22Rv1 (cell line): ENCODE results near the gene GPC6.

ENCODE experiments used
- ZFX ChIP-seq: fragments of 450-650 bp; IDR thresholded peaks from 2 replicates; pipeline ENCODE4 v1.6.1; 2017; ENCODE audit warnings: antibody characterized with exemption, borderline replicate concordance
- TF ChIP-seq, protein P1 (sequence below): fragments of 450-650 bp; IDR thresholded peaks from 2 replicates; pipeline ENCODE4 v1.5.1; 2017; ENCODE audit warnings: mild to moderate bottlenecking

DNA sequence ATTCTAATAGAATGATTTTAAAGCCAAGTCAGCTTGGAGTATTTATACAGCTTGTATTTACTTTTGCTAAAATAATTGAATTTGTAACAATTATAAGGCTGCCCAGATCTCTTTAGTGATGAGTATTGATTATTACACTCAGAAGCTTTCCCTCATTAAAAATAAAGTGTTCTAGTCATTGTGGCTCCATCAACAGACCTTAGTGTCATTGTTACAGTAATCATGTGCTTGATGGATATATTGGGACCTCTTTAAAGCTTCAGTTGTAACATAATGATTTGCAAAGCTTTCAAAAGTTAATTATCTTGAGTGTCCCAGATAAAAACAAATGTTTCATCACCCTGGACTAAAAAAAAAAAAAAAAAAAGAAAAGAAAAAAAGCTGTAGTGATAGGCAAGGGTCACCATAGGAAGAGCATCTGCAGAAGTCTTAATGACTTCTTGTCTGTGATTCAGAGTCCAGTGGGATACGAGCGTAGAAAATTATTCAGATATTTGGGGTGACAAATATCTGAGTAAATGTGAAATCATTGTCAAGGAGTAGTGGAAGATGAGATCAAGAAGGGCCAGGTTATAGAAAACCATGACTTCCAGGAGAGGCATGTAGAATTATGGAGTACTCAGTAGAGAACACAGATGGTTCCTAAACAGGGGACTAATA is 883.2 kb downstream of the GPC6 start:
- TF ChIP-seq, protein P1, sequence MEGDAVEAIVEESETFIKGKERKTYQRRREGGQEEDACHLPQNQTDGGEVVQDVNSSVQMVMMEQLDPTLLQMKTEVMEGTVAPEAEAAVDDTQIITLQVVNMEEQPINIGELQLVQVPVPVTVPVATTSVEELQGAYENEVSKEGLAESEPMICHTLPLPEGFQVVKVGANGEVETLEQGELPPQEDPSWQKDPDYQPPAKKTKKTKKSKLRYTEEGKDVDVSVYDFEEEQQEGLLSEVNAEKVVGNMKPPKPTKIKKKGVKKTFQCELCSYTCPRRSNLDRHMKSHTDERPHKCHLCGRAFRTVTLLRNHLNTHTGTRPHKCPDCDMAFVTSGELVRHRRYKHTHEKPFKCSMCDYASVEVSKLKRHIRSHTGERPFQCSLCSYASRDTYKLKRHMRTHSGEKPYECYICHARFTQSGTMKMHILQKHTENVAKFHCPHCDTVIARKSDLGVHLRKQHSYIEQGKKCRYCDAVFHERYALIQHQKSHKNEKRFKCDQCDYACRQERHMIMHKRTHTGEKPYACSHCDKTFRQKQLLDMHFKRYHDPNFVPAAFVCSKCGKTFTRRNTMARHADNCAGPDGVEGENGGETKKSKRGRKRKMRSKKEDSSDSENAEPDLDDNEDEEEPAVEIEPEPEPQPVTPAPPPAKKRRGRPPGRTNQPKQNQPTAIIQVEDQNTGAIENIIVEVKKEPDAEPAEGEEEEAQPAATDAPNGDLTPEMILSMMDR, result no peak
- no peak for TF ChIP-seq ZFX
